Measurements from ENCODE around the gene TIMM10B. TPM values are rescaled to one million over a fixed set of nuclear protein-coding genes. Genes with fewer than 3 reads are reported as not detected.

Gene TIMM10B
- total and polyA plus RNA-seq, 4 donors, result 16.1 to 31.9 (median 16.7) TPM

- TF ChIP-seq NR2F2 (IDR thresholded peaks at IDR 0.05) (no peak), MAX (IDR thresholded peaks at IDR 0.05) (no peak), GABPA (IDR thresholded peaks at IDR 0.05 in 1 of 2, conservative IDR thresholded peaks at IDR 0.05 in 1 of 2) (no peak), YY1 (IDR thresholded peaks at IDR 0.05) (no peak), ATF3 (IDR thresholded peaks at IDR 0.05) (no peak), FOXA1 (IDR thresholded peaks at IDR 0.05) (no peak), TAF1 (conservative IDR thresholded peaks at IDR 0.05) (no peak), HNF4G (IDR thresholded peaks at IDR 0.05) (no peak), RXRA (IDR thresholded peaks at IDR 0.05) (no peak), RAD21 (IDR thresholded peaks at IDR 0.05) (no peak), FOXA2 (IDR thresholded peaks at IDR 0.05) (no peak), JUND (IDR thresholded peaks at IDR 0.05) (no peak), ZBTB33 (IDR thresholded peaks at IDR 0.05) (no peak)
- H3K4me3 ChIP-seq (ENCODE audit: low read depth in 1 of 3, low read length in 3 of 3), result no peak overlapping the region
- no peaks in the 10 kb centered on the region for H3K9me3 ChIP-seq (ENCODE audit: control insufficient read depth in 4 of 4, low read length in 3 of 4)
- no peak overlapping the region for H3K27ac ChIP-seq (ENCODE audit: low read depth in 1 of 2, low read length in 2 of 2)
- 77% methylated on average over 2 of the region's 2 CpGs for WGBS
- no peak overlapping the region for H3K9ac ChIP-seq (ENCODE audit: low read depth in 1 of 2, low read length in 2 of 2)
- no peaks in the 10 kb centered on the region for H3K4me1 ChIP-seq (ENCODE audit: control insufficient read depth in 4 of 4, insufficient read depth in 4 of 4, low read length in 3 of 4)
- H3K36me3 ChIP-seq (ENCODE audit: control insufficient read depth in 4 of 4, insufficient read depth in 3 of 4, low read depth in 1 of 4, low read length in 3 of 4), result peaks cover 10 to 61% (median 23%) of the 10 kb centered on the region in 4 donors
- DNase-seq (ENCODE audit: low spot score), result no peak
- H3K27me3 ChIP-seq (ENCODE audit: control insufficient read depth in 4 of 4, insufficient read depth in 4 of 4, low read length in 3 of 4), result no peaks in the 10 kb centered on the region
These were observed 26.2 kb upstream of the TIMM10B start for GRCh38 chr11:6455070-6455469.

GRCh38 chr11:6456361-6457073 lies 24.8 kb upstream of the TIMM10B start:
- H3K36me3 ChIP-seq (ENCODE audit: control insufficient read depth in 4 of 4, insufficient read depth in 3 of 4, low read depth in 1 of 4, low read length in 3 of 4), result peaks cover 10 to 53% (median 18%) of the 10 kb centered on the region in 4 donors
- H3K9ac ChIP-seq (ENCODE audit: low read depth in 1 of 2, low read length in 2 of 2), result no peak overlapping the region
- no peaks in the 10 kb centered on the region for H3K9me3 ChIP-seq (ENCODE audit: control insufficient read depth in 4 of 4, low read length in 3 of 4)
- DNase-seq (ENCODE audit: low spot score), result no peak
- H3K4me3 ChIP-seq (ENCODE audit: low read depth in 1 of 3, low read length in 3 of 3), result no peak overlapping the region
- TF ChIP-seq ZBTB33 (IDR thresholded peaks at IDR 0.05) (no peak), EGR1 (IDR thresholded peaks at IDR 0.05; ENCODE audit: low read depth in 2 of 2) (no peak), JUND (IDR thresholded peaks at IDR 0.05) (no peak), YY1 (IDR thresholded peaks at IDR 0.05) (no peak), TAF1 (conservative IDR thresholded peaks at IDR 0.05) (no peak), CTCF (IDR thresholded peaks at IDR 0.05; ENCODE audit: low read depth, low read length, missing input control) (no peak), SP1 (IDR thresholded peaks at IDR 0.05) (no peak), NR2F2 (IDR thresholded peaks at IDR 0.05) (no peak), REST (IDR thresholded peaks at IDR 0.05) (no peak), ATF3 (IDR thresholded peaks at IDR 0.05) (no peak), HNF4A (conservative IDR thresholded peaks at IDR 0.05) (no peak), RXRA (IDR thresholded peaks at IDR 0.05) (no peak), FOXA1 (IDR thresholded peaks at IDR 0.05) (no peak), GABPA (IDR thresholded peaks at IDR 0.05 in 1 of 2, conservative IDR thresholded peaks at IDR 0.05 in 1 of 2) (no peak), HNF4G (IDR thresholded peaks at IDR 0.05) (no peak), FOXA2 (IDR thresholded peaks at IDR 0.05) (no peak)
- no peak overlapping the region for H3K27ac ChIP-seq (ENCODE audit: low read depth in 1 of 2, low read length in 2 of 2)
- 97% methylated on average over 56 of the region's 56 CpGs for whole genome bisulfite sequencing
- no peaks in the 10 kb centered on the region for H3K27me3 ChIP-seq (ENCODE audit: control insufficient read depth in 4 of 4, insufficient read depth in 4 of 4, low read length in 3 of 4)
- no peaks in the 10 kb centered on the region for H3K4me1 ChIP-seq (ENCODE audit: control insufficient read depth in 4 of 4, insufficient read depth in 4 of 4, low read length in 3 of 4)

Data from liver (tissue), 9 donors.